Measurements from ENCODE around the gene RNF214. TPM values are rescaled to one million over a fixed set of nuclear protein-coding genes. Genes with fewer than 3 reads are reported as not detected.

The RNF214 gene
- total and polyA plus RNA-seq, 2 of the 13 experiments (the other 11 are each of a cell fraction or from before 2014, with no cell fraction given): 10.7 to 12.6 TPM

GRCh38 chr11:117191680-117192400, 40.6 kb upstream of the RNF214 start (continued):
- no peak for TF ChIP-seq SRF (IDR thresholded peaks at IDR 0.05; ENCODE audit: low read depth, low read length)

GRCh38 chr11:117192401-117192875, 40.0 kb upstream of the RNF214 start:
- Histone ChIP-seq H2AFZ (ENCODE audit: low read length) (no peak overlapping the region), H3K4me1 (ENCODE audit: insufficient read depth, low read length) (peaks cover 7% of the 10 kb centered on the region), H3K79me2 (ENCODE audit: insufficient read depth, low read length) (no peaks in the 10 kb centered on the region), H3K9ac (ENCODE audit: insufficient read depth, low read depth, low read length) (no peak overlapping the region), H4K20me1 (ENCODE audit: insufficient read depth, low read length) (no peaks in the 10 kb centered on the region), H3K27me3 (ENCODE audit: control insufficient read depth in 1 of 2, insufficient read depth in 2 of 2, low read length in 2 of 2) (no peaks in the 10 kb centered on the region), H3K36me3 (replicated peaks in 1 of 2; ENCODE audit: control insufficient read depth in 1 of 2, insufficient read depth in 2 of 2, low read length in 2 of 2) (peaks cover 8 to 18% of the 10 kb centered on the region in 2 experiments; a peak in 3 of 5 replicates), H3K4me2 (ENCODE audit: low read depth, low read length) (no peak overlapping the region), H3K9me3 (ENCODE audit: low read length) (no peaks in the 10 kb centered on the region), H3K4me3 (replicated peaks in 1 of 3; ENCODE audit: insufficient read depth in 1 of 3, low read depth in 2 of 3, low read length in 3 of 3) (no peak overlapping the region), H3K27ac (ENCODE audit: extremely low read length, insufficient read depth, low read length) (no peak overlapping the region)
- TF ChIP-seq ZNF264 (CRISPR knock-in tag; IDR thresholded peaks at IDR 0.05): no peak
- no peak for TF ChIP-seq TOE1 (CRISPR knock-in tag; IDR thresholded peaks at IDR 0.05)
- TF ChIP-seq KLF9 (CRISPR knock-in tag; IDR thresholded peaks at IDR 0.05; ENCODE audit: low read depth): no peak
- TF ChIP-seq ZNF770 (CRISPR knock-in tag; IDR thresholded peaks at IDR 0.05): no peak
- DNase-seq (ENCODE audit: low spot score): no peak
- no peak for ATAC-seq
- BruUV-seq (replicated peaks): no TSS peak
- 96% methylated on average over 16 of the region's 17 CpGs for WGBS (ENCODE audit: low lambda C conversion rate)
- ChIA-PET POLR2A (no interaction called here), CTCF (ENCODE audit: low intra/inter-chr PET ratio, low total read pairs) (no interaction called here)
- in situ Hi-C loops (cut with HindIII; ENCODE audit: extremely low pct_ligation_motif_present, low pct_unique_long_range_greater_than_20kb) (no loop called here), intact Hi-C loops (cut with micrococcal nuclease; ENCODE audit: unreplicated experiment) (no loop called here)
- FAIRE-seq: no peak

All from HepG2 (cell line).